ENCODE results near the gene TRIM44. TPM values are rescaled to one million over a fixed set of nuclear protein-coding genes. Genes with fewer than 3 reads are reported as not detected.
A peak's percentile ranks its signal among the peaks of the same experiment; 100 is the strongest.

TRIM44 gene
- total RNA-seq, 1 donor from 2014 or later: 86.6 TPM

DNA sequence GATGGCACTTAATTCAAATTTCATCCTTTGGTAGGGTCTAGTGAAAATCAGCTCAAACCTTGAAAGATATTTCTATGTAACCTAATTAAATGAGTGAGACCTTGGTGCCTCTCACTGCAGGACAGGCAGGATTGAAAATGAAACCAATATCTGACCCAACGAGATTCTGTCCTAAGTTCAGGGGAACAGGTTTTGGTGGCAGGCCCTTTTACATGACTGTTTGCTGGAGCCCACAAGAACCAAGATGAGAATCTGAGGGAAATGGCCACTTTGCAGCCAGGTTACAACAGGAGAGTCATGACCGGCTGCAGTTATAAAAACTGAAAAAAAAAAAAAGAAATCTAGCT is 130.2 kb downstream of the TRIM44 start:
- no peak overlapping the region for H3K4me3 Mint-ChIP-seq
- no peak for DNase-seq (ENCODE audit: low spot score in 2 of 2, unreplicated experiment in 2 of 2)
- H3K36me3 Mint-ChIP-seq: peaks cover 6% of the 10 kb centered on the region
- TF ChIP-seq, protein P1, sequence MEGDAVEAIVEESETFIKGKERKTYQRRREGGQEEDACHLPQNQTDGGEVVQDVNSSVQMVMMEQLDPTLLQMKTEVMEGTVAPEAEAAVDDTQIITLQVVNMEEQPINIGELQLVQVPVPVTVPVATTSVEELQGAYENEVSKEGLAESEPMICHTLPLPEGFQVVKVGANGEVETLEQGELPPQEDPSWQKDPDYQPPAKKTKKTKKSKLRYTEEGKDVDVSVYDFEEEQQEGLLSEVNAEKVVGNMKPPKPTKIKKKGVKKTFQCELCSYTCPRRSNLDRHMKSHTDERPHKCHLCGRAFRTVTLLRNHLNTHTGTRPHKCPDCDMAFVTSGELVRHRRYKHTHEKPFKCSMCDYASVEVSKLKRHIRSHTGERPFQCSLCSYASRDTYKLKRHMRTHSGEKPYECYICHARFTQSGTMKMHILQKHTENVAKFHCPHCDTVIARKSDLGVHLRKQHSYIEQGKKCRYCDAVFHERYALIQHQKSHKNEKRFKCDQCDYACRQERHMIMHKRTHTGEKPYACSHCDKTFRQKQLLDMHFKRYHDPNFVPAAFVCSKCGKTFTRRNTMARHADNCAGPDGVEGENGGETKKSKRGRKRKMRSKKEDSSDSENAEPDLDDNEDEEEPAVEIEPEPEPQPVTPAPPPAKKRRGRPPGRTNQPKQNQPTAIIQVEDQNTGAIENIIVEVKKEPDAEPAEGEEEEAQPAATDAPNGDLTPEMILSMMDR (IDR thresholded peaks at IDR 0.05; ENCODE audit: unreplicated experiment): no peak
- no peaks in the 10 kb centered on the region for H3K27me3 Mint-ChIP-seq (ENCODE audit: low read depth)
- no peaks in the 10 kb centered on the region for H3K9me3 Mint-ChIP-seq
- peaks cover 21% of the 10 kb centered on the region for H3K4me1 Mint-ChIP-seq
- no peak overlapping the region for H3K27ac Mint-ChIP-seq

DNA sequence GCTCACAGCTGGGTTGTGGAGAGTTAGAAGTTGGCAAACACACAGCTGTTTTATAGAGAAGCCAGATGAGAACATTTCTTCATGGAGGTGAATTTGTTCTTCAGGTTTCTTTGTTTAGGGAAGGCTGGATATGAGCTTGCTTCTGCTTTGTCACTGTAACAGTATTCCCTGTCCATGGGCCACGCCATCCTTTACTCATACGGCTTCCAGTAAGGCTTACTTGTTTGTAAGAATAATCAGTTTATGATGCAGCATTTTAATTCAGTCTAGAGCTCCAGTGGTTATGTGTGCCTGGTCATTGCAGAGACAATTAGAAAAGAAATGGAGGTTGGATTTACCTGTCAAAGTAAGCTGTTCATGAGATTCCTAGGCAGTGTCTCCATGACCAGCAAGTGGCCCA is 131.8 kb downstream of the TRIM44 start:
- no peaks in the 10 kb centered on the region for H3K27me3 Mint-ChIP-seq (ENCODE audit: low read depth)
- H3K9me3 Mint-ChIP-seq: peaks cover under 1% of the 10 kb centered on the region
- peaks cover 7% of the 10 kb centered on the region for H3K36me3 Mint-ChIP-seq
- no peak overlapping the region for H3K4me3 Mint-ChIP-seq
- TF ChIP-seq, protein P1 (IDR thresholded peaks at IDR 0.05; ENCODE audit: unreplicated experiment): no peak
- no peak overlapping the region for H3K27ac Mint-ChIP-seq
- H3K4me1 Mint-ChIP-seq: peaks cover 9% of the 10 kb centered on the region
- DNase-seq (ENCODE audit: low spot score in 2 of 2, unreplicated experiment in 2 of 2): no peak

- TF ChIP-seq, protein P1 (IDR thresholded peaks at IDR 0.05; ENCODE audit: unreplicated experiment): no peak
- no peak for DNase-seq (ENCODE audit: low spot score in 2 of 2, unreplicated experiment in 2 of 2)
- H3K27ac Mint-ChIP-seq: no peak overlapping the region
- H3K27me3 Mint-ChIP-seq (ENCODE audit: low read depth): no peaks in the 10 kb centered on the region
- H3K36me3 Mint-ChIP-seq: peaks cover 12% of the 10 kb centered on the region
- peaks cover 5% of the 10 kb centered on the region for H3K9me3 Mint-ChIP-seq
- H3K4me3 Mint-ChIP-seq: no peak overlapping the region
- H3K4me1 Mint-ChIP-seq: peaks cover 9% of the 10 kb centered on the region
Observed at GRCh38 chr11:35794850-35795249, 132.3 kb downstream of the TRIM44 start.

DNA sequence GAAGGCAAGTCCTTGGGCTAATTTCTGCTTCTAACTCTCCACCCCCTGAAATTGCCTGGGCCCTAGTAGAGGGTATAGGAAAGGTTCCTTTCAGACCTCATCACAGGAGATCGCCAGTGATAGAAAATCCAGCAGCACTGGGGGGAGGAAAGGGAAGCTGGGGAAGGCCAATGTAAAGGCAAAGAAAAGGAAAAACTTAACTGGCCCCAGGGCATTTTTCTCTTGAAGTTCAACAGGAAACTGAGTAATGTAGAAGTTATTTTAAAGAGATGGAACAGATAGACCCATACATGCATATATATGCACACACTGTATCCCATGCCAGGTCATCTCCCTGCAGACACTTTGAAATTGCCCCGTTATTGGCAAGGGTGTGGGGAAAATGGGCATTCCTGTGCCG is 134.0 kb downstream of the TRIM44 start:
- Mint-ChIP-seq H3K4me3 (no peak overlapping the region), H3K36me3 (peaks cover 14% of the 10 kb centered on the region), H3K4me1 (peaks cover 9% of the 10 kb centered on the region), H3K9me3 (peaks cover 5% of the 10 kb centered on the region), H3K27ac (peak overlapping the region; percentile 18), H3K27me3 (ENCODE audit: low read depth) (no peaks in the 10 kb centered on the region)
- TF ChIP-seq, protein P1 (IDR thresholded peaks at IDR 0.05; ENCODE audit: unreplicated experiment): no peak
- DNase-seq (ENCODE audit: low spot score in 2 of 2, unreplicated experiment in 2 of 2): no peak

GRCh38 chr11:35798423-35798822 is 135.8 kb downstream of the TRIM44 start:
- no peaks in the 10 kb centered on the region for H3K27me3 Mint-ChIP-seq (ENCODE audit: low read depth)
- H3K4me3 Mint-ChIP-seq: no peak overlapping the region
- DNase-seq (ENCODE audit: low spot score in 2 of 2, unreplicated experiment in 2 of 2): no peak
- peaks cover 13% of the 10 kb centered on the region for H3K36me3 Mint-ChIP-seq
- peaks cover 5% of the 10 kb centered on the region for H3K9me3 Mint-ChIP-seq
- no peak overlapping the region for H3K27ac Mint-ChIP-seq
- H3K4me1 Mint-ChIP-seq: peaks cover 11% of the 10 kb centered on the region
- TF ChIP-seq, protein P1 (IDR thresholded peaks at IDR 0.05; ENCODE audit: unreplicated experiment): no peak

DNA sequence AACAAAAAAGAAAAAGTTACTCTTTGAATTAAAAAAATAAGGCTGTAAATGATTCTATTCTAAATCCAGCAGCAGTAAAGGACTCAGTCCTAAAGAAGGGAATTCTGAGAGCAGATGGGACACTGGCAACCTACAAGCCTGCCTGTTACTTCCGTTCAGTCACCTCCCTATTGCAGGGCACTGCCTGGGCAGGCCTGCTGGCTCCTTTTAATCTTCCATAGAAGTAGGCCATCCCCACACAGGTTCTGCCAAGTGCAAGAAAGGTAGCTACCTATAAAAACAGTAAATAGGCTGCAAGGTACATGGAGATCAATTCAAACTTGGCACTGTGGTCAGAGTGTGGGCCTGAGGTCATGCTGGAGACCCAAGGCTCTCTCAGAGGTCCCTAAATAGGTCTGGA is 136.4 kb downstream of the TRIM44 start:
- DNase-seq (ENCODE audit: low spot score in 2 of 2, unreplicated experiment in 2 of 2): no peak
- no peak overlapping the region for H3K4me3 Mint-ChIP-seq
- peaks cover 14% of the 10 kb centered on the region for H3K36me3 Mint-ChIP-seq
- no peaks in the 10 kb centered on the region for H3K27me3 Mint-ChIP-seq (ENCODE audit: low read depth)
- TF ChIP-seq, protein P1 (IDR thresholded peaks at IDR 0.05; ENCODE audit: unreplicated experiment): no peak
- no peak overlapping the region for H3K27ac Mint-ChIP-seq
- H3K9me3 Mint-ChIP-seq: peaks cover 5% of the 10 kb centered on the region
- H3K4me1 Mint-ChIP-seq: peaks cover 11% of the 10 kb centered on the region
